PC-3 (cell line): ENCODE results near the gene PDE3B.

Experiments
- EZH2 ChIP-seq: fragments of 300-600 bp; sonication (generic); IDR thresholded peaks from one replicate; pipeline ENCODE4 v1.6.1; 2017; ENCODE audit warnings: antibody characterized with exemption, mild to moderate bottlenecking, low read length; ENCODE audit not compliant: unreplicated experiment
- TF ChIP-seq, protein P1 (sequence below): fragments of 300-600 bp; sonication (generic); conservative IDR thresholded peaks from 2 replicates; pipeline ENCODE4 v1.5.1; 2017; ENCODE audit warnings: antibody characterized with exemption, low read depth, mild to moderate bottlenecking, low read length

DNA sequence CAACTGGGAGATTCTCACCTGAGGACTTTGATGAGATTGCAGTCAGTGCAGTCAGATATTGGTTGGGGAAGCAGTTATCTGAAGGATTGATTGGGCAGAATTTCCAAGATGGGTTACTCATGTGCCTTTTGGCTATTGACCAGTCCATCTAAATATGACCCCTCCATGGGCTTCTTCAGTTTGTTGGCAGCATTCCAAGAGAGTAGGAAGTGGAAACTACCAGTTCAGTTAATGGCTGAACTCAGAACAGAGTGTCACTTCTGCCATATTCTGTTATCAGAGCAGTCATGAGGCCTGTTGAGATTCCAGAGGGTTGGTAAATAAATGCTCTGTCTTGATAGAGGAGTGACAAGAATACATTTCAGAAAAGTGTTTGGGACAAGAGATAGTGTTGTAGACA, 177.4 kb downstream of the PDE3B start:
- TF ChIP-seq, protein P1, sequence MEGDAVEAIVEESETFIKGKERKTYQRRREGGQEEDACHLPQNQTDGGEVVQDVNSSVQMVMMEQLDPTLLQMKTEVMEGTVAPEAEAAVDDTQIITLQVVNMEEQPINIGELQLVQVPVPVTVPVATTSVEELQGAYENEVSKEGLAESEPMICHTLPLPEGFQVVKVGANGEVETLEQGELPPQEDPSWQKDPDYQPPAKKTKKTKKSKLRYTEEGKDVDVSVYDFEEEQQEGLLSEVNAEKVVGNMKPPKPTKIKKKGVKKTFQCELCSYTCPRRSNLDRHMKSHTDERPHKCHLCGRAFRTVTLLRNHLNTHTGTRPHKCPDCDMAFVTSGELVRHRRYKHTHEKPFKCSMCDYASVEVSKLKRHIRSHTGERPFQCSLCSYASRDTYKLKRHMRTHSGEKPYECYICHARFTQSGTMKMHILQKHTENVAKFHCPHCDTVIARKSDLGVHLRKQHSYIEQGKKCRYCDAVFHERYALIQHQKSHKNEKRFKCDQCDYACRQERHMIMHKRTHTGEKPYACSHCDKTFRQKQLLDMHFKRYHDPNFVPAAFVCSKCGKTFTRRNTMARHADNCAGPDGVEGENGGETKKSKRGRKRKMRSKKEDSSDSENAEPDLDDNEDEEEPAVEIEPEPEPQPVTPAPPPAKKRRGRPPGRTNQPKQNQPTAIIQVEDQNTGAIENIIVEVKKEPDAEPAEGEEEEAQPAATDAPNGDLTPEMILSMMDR: no peak
- TF ChIP-seq EZH2: no peak
